Left hindlimb (tissue), 1 donor: ENCODE results near the gene NXPH4.

ENCODE experiments used
- DNase-seq: peaks from one replicate; pipeline ENCODE4 v3.0.0-alpha.2; 2018

Gene NXPH4

DNA sequence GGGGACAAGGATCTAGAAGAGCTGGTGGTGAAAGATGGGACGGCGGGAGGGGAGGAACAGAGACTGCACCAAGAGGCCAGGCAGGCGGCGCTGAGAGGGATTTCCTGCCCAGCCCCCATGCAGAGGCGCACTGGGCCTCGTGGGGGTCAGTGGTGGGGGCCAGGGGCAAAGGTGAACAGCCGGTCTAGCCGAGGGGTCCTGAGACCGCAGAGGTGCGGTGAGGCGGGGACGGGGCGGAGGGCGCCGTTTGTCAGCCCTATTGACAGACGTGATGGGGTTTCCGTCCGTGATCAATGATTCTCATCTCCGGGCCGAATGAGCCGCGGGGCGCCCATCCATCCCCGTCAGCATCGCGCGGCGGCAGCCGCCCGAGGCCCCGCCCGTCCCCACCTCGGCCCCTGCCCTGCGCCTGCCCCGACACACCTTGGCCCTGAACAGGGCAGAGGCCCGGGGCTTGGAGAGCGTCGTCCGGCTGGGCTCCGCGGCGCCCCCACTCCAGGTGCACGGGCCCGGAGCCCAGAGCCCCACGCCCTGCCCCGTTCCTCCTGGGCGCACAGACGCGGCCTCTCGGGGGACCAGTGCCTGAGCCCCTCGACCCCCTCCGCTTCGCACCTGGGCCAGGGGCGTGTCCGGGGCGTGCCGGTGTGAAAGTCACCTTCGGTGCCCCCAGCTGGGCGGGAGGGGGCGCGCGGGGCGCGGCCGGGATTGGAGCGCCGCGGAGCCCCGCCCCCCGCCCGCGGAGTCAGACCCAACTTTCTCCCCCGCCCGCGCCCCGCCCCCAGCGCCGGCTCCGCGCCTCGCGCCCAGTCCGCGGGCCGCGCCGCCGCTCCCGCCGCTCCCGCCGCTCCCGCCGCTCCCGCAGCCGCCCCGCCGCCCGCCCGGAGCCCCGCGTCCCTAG, at the start of gene NXPH4:
TSS of gene NXPH4 (plus strand) at position 781 of the 898 bp plus-strand sequence. CDS start 176 bp downstream, outside the sequence.
- peak; percentile 54 for DNase-seq

DNA sequence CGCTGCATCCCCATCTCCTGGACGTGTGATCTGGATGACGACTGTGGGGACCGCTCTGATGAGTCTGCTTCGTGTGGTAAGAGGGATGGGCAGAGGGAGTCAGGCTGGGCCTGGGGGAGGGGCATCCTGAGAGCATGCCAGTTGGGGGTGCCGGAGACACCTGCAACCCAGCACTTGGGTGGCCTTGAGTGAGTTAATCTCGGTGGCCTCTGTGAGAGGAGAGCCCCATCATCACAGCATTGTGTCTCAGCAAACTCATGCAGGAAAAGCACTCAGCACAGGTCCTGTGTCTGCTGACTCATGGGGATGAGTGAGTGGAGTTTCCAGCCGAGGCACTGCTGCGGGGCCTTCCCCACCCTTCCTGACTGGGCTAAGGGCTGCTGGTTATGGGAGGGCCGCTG, 49.6 kb upstream of the NXPH4 start:
- no peak for DNase-seq

DNA sequence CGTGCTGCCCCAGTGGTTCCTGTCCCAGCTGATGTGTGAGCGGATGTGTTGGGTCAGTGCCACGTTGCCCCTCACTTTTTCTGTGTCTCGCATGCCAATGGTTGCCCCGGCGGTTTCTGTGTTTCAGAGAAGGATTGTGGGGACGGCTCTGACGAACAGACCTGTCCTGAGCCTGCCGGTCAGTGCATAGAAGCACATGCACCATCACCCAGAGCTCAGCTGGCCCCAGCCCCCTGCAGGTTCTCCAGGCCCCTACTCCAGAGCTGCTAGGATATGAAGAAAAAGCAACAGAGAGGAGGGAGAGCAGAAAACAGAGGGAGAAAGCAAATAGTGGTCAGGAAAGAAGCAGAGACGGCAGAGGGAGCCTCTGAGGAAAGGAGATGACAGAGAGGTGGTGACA, 48.5 kb upstream of the NXPH4 start:
- no peak for DNase-seq

DNA sequence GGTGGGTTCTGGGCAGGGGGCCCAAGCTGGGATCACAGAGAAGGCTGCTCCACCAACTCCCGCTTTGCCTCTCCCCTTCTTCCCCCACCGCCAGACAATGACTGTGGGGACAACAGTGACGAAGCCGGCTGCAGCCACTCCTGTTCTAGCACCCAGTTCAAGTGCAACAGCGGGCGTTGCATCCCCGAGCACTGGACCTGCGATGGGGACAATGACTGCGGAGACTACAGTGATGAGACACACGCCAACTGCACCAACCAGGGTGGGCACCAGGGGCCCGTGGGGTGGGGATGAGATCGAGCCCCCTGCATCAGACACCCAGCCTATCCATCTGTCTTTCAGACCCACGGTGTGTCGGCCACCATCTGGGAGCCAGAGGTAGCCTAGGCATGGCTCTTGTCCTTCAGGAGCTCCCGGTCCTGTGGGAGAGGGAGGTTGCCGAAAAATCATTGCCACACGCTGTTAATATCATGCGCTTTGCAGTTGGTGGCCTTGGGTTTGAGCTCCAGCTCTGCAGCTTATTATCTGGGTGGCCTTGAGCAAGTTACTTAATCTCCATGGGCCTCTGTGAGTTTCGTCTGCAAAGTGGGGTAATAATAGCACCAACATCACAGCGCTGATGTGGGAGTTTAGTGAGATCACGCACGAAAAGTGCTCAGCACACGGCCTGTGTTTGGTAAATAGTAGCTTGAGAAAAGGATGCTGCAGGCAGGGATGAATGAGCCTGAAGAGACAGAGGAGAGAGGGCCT, 47.4 kb upstream of the NXPH4 start:
- DNase-seq: no peak

DNA sequence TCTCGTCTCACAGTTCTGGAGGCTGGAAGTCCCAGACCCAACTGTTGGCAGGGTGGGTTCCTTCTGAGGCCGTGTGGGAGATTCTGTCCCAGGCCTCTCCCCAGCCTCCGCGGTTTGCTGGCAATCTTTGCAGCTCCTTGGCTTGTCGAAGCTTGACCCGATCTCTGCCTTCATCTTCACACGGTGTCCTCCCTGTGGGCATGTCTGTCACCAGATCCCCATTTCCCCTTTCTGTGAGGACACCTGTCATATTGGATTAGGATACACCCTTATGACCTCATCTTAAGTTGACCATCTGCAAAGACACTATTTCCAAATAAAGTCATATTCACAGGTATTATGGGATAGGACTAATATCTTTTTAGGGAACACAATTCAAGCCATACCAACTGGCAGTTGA, 46.6 kb upstream of the NXPH4 start:
- no peak for DNase-seq

DNA sequence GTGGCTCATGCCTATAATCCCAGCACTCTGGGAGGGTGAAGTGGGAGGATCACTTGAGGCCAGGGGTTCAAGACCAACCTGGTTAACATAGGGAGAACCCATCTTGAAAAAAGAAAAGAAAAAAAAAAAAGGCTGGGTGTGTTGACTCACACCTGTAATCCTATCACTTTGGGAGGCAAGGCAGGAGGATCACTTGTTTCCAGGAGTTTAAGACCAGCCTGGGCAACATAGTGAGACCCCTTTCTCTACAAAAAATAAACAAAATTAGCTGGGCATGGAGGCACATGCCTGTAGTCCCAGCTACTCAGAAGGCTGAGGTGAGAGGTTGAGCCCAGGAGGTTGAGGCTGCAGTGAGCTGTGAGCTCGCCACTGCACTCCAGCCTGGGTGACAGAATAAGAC, 46.2 kb upstream of the NXPH4 start:
- DNase-seq: no peak

DNA sequence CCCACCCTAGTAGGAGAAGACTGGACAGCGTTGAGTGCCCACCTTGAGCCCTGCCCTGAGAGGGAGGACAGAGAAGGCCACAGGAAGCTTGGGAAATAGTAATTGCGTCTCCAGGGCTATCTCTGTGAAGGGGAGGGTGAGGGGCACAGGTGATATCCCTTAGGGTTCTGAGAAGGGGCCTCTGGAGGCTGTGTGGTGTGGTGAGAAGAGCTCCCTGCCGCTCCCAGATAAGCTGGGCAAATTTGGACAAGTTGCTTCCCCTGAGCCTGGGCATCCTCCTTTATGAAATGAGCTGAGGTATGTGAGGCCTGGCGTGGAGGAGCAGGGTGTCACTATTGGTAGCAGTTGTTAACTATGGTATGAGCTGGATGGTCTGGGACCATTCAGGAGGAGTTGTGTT, 45.7 kb upstream of the NXPH4 start:
- no peak for DNase-seq

DNA sequence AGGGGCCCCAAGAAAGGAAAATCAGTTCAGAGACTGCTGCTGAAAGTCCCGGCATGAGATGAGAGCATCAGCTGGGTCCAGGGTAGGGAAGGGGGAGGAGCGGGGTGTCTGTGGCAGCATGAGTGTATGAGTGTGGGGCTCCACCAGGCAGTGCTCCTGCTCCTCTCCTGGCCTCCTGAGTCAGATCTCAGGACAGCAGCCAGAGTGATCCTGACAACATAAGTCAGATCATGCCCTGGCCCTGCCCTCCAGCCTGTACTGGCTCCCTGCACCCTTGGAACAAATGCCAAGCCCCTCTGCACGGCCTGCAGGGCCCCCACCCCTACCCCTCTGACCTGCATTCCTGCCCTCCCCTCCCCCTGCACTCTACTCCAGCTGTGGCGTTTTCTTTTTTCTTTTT, 44.9 kb upstream of the NXPH4 start:
- DNase-seq: no peak

DNA sequence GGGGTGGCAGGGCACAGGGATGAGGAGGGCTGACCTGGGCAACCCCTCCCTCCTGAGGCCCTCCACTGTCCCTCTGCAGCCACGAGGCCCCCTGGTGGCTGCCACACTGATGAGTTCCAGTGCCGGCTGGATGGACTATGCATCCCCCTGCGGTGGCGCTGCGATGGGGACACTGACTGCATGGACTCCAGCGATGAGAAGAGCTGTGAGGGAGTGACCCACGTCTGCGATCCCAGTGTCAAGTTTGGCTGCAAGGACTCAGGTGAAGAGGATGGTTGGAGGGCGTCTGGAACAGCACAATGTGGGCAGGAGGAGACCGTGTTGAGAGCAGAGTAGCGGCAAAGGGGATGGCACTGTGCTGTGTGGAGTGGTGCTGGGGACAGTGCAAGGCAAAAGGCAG, 43.5 kb upstream of the NXPH4 start:
- no peak for DNase-seq

DNA sequence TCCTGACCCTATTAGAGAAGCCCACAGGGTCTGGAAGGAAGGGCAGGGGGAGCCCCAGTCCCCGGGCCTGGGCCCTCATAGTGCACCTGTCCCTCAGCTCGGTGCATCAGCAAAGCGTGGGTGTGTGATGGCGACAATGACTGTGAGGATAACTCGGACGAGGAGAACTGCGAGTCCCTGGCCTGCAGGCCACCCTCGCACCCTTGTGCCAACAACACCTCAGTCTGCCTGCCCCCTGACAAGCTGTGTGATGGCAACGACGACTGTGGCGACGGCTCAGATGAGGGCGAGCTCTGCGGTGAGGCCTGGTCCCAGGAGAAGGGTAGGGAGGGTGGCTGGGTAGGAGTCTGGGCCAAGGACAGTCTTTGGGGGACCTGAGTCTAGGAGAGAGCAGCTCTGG, 42.9 kb upstream of the NXPH4 start:
- no peak for DNase-seq

DNA sequence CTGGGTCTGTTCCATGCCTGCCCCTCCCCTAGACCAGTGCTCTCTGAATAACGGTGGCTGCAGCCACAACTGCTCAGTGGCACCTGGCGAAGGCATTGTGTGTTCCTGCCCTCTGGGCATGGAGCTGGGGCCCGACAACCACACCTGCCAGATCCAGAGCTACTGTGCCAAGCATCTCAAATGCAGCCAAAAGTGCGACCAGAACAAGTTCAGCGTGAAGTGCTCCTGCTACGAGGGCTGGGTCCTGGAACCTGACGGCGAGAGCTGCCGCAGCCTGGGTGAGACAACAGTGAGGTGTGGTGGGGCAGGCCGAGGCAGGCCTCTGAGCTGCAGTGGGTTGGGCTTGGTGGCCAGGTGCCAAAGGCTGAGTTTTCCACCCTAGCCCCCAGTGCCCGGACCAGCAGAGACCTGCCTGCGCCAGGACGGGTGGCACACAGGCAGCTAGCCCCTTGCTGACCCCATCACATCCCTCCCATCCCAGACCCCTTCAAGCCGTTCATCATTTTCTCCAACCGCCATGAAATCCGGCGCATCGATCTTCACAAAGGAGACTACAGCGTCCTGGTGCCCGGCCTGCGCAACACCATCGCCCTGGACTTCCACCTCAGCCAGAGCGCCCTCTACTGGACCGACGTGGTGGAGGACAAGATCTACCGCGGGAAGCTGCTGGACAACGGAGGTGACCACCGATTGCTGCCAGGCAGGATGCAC, 41.0 kb upstream of the NXPH4 start:
- peak; percentile 77 for DNase-seq

DNA sequence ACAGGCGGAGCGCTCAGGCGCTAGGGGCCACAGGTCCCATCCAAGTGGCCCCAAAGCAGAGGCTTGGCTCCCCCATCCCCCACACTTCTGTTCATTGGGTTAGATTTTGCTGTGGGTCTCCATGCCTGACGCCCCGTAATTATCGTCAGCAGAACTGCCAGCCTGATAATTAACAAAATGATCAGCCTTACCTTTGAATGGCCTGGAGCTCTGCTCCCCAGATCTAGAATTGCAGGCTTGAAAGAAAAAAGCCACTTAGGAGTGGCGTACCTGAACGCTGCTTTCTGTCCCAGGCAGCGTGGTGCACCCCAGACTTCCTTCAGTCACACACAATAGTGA, 40.5 kb upstream of the NXPH4 start:
- no peak for DNase-seq

DNA sequence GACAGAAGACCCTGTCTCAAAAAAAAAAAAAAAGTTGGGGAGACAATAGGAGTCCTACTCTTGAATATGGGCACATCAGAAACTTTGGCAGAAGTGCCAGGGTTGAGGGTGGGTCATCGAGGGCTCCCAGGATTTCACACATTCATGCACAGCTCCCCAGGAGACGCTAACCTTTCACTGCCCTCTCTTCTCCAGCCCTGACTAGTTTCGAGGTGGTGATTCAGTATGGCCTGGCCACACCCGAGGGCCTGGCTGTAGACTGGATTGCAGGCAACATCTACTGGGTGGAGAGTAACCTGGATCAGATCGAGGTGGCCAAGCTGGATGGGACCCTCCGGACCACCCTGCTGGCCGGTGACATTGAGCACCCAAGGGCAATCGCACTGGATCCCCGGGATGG, 39.7 kb upstream of the NXPH4 start:
- no peak for DNase-seq

DNA sequence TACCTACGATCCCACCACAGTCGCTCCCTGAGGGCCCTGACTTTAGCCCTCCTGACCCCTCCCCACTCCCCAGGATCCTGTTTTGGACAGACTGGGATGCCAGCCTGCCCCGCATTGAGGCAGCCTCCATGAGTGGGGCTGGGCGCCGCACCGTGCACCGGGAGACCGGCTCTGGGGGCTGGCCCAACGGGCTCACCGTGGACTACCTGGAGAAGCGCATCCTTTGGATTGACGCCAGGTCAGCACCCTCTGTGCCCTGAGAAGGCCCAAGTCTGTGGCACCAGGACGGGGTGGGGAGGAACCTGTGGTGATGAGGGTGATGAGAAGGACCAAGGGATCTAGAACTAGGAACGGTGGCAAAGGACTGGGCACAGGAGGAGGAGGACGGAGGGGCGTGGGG, 39.2 kb upstream of the NXPH4 start:
- DNase-seq: no peak

DNA sequence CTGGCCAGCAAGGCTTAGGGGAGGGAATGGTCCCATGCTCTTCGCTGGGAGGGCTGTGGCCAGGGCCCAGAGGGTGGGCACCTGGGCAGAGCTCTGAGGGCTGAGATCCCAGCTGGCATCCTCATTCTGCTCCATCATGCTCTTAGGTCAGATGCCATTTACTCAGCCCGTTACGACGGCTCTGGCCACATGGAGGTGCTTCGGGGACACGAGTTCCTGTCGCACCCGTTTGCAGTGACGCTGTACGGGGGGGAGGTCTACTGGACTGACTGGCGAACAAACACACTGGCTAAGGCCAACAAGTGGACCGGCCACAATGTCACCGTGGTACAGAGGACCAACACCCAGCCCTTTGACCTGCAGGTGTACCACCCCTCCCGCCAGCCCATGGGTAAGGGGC, 38.4 kb upstream of the NXPH4 start:
- no peak for DNase-seq

DNA sequence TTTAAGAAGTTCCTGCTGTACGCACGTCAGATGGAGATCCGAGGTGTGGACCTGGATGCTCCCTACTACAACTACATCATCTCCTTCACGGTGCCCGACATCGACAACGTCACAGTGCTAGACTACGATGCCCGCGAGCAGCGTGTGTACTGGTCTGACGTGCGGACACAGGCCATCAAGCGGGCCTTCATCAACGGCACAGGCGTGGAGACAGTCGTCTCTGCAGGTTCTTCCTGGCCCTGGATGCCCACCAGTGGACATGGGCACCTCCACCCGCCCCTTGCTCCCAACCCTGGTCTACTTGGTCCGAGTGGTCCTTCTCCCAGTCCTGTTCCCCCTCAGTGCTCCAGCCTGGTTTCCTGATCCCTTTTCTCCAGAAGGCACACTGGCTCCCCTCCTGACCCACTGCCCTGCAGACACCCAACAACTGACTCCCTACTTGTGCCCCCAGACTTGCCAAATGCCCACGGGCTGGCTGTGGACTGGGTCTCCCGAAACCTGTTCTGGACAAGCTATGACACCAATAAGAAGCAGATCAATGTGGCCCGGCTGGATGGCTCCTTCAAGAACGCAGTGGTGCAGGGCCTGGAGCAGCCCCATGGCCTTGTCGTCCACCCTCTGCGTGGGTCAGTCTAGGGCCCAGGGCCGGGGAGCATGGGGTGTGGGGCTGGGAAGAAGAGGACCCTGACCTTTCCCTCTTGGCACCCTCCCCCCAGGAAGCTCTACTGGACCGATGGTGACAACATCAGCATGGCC, 37.1 kb upstream of the NXPH4 start:
- no peak for DNase-seq

DNA sequence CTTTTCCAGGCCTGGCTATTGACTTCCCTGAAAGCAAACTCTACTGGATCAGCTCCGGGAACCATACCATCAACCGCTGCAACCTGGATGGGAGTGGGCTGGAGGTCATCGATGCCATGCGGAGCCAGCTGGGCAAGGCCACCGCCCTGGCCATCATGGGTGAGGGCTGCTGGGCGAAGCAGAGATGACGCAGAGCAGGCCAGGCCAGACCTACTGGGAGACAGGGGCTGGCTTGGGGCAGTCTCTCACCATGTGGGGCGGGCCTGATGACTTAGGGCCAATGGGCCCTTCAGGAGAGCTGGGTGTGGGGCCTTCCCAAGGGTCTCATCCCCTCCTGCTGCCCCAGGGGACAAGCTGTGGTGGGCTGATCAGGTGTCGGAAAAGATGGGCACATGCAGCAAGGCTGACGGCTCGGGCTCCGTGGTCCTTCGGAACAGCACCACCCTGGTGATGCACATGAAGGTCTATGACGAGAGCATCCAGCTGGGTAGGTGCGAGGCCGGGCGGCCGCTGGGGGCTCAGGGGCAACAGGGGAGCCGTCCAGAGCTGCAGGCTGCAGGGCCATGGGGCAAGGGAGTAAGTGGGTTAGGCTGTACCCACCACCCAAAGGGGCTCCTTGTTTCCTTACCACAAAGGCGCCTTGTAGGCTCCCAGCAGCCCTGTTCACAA, 36.1 kb upstream of the NXPH4 start:
- DNase-seq: no peak

DNA sequence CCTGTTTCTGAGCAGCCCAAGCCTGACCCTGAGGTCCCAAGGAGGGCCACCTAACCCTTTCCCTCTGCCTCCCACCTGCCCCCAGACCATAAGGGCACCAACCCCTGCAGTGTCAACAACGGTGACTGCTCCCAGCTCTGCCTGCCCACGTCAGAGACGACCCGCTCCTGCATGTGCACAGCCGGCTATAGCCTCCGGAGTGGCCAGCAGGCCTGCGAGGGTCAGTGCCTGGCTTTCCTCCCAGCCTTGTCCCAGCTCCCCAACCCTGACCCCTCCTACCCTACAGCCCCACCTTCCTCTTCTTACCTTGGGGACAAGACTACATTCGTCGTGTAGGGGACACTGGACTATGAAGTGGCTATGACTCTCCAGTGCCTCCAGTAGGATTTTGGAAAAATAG, 35.5 kb upstream of the NXPH4 start:
- DNase-seq: no peak

DNA sequence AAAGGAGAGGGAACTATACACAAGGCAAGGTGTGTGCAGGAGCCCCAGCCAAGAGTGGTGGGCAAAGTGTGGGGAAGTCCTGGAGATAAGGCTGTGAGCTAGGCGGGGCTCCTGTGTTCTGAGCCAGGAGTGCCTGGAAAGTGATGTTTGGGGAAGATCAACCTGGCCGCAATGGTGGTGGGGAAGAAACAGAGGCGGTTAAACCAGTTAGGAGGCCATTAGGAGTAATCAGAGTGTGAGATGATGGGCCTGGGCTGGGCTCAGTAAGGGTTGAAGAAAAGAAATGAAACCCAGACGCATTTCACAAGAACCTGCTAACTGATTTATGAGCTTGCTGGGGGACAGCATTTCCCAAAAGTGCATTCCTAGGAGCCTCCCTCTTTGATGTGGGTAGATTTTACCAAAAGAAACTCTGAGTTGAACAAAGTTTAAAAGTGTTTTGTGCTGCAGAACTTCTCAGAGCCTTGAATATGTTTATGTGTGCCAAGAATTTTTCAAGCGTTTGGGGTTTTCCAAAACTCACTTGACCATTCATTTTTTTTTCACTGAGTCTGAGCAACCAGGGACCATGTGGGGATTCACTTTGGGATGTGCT, 34.9 kb upstream of the NXPH4 start:
- no peak for DNase-seq

DNA sequence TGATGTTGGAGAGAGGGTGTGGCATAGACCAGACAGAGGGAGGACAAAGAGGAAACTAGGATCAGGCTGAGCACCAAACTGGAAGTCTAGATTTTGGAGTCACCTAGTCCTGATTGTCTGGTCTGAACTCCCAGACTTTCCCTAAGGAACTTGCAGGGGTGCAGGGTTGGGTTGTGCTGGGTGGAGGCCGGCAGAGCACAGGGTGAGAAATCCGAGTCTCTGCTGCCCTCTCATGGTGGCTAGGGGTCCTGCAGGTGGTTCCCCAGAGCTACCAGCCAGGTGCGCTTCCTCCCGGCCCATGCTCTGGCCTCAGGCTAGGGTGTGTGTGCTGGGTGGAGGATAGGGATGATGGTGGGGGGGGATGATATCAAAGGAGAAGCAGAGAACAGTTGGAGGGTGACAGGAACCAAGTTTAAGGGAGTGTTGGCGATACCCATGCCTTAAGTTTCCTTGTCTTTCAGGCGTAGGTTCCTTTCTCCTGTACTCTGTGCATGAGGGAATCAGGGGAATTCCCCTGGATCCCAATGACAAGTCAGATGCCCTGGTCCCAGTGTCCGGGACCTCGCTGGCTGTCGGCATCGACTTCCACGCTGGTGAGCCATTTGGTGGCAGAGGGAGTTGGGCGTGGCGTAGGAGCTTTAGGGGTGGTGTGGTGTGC, 33.5 kb upstream of the NXPH4 start:
- DNase-seq: peak; percentile 75

DNA sequence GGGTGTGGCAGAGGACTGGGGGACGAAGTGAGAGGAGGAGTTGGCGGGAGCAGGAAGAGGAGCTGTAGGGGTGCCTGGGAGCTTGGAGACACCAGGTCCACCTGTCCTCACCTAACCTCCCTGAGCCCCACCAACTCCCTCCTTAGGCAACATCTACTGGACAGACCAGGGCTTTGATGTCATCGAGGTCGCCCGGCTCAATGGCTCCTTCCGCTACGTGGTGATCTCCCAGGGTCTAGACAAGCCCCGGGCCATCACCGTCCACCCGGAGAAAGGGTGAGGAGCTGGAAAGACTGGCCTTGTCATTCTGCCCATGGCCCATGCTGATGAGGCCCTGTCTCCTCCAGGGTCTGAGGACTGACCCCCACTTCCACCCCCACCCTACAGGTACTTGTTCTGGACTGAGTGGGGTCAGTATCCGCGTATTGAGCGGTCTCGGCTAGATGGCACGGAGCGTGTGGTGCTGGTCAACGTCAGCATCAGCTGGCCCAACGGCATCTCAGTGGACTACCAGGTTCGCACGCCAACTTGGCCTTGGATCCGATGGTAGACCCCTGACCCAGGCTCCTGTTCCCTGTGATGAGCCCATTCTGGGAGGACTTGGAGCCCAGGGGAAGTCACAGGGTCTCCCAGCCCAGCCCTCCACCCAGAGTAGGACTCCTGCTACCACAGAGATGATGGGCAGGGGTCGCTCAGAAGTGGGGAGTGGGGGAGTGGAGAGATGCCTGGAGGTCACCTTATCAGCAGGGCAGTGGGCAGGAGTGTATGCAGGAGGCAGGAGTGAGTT, 32.5 kb upstream of the NXPH4 start:
- DNase-seq: no peak
